GM12891 (cell line): Measurements from ENCODE around the gene STC2.

Experiments
- POLR2AphosphoS5 ChIP-seq: IDR thresholded peaks from 2 replicates; pipeline ENCODE4 v1.6.1; 2011; ENCODE audit warnings: low read depth, low read length, control low read depth
- TAF1 ChIP-seq: IDR thresholded peaks from 2 replicates; pipeline ENCODE4 v1.6.1; 2011; ENCODE audit warnings: low read depth, low read length, control low read depth

- TF ChIP-seq TAF1, result no peak
- no peak for TF ChIP-seq POLR2AphosphoS5
Observed at GRCh38 chr5:173304591-173304988, 23.6 kb downstream of the STC2 start.
